Neural progenitor cell (in vitro differentiated cells): ENCODE measurements around the gene PAXIP1. TPM values are rescaled to one million over a fixed set of nuclear protein-coding genes. Genes with fewer than 3 reads are reported as not detected.

Experiments
- DNase-seq: peaks from one replicate; pipeline ENCODE4 v3.0.0-alpha.2; 2016; ENCODE audit warnings: low spot score
- H2AFZ ChIP-seq: fragments of 200-600 bp; sonication (generic); replicated peaks from 2 replicates; pipeline ENCODE4 v1.6.1; 2016; ENCODE audit warnings: antibody characterized with exemption
- H3F3A ChIP-seq: fragments of 200-600 bp; sonication (generic); 2 replicates; pipeline ENCODE4 v1.6.1; 2016; ENCODE audit warnings: antibody characterized with exemption, low read depth
- H3K27ac ChIP-seq: fragments of 200-600 bp; sonication (generic); 2 replicates; pipeline ENCODE4 v1.5.1; 2016; ENCODE audit warnings: mild to moderate bottlenecking
- H3K27me3 ChIP-seq: fragments of 200-600 bp; sonication (generic); 2 replicates; pipeline ENCODE4 v1.6.1; 2016; ENCODE audit warnings: mild to moderate bottlenecking, moderate library complexity
- H3K36me3 ChIP-seq: fragments of 200-600 bp; sonication (generic); 2 replicates; pipeline ENCODE4 v1.5.1; 2016
- H3K4me1 ChIP-seq: fragments of 200-600 bp; sonication (generic); 2 replicates; pipeline ENCODE4 v1.6.1; 2016; ENCODE audit warnings: mixed run types
- H3K4me2 ChIP-seq: fragments of 200-600 bp; sonication (generic); 2 replicates; pipeline ENCODE4 v1.6.1; 2016
- H3K4me3 ChIP-seq: fragments of 200-600 bp; sonication (generic); 2 replicates; pipeline ENCODE4 v1.5.1; 2016
- H3K79me2 ChIP-seq: fragments of 200-600 bp; sonication (generic); 2 replicates; pipeline ENCODE4 v1.6.1; 2016; ENCODE audit warnings: low read depth
- H3K9ac ChIP-seq: fragments of 200-600 bp; sonication (generic); 2 replicates; pipeline ENCODE4 v1.6.1; 2016
- H3K9me3 ChIP-seq: fragments of 200-600 bp; sonication (generic); 2 replicates; pipeline ENCODE4 v1.5.1; 2016; ENCODE audit warnings: low read depth
- H4K20me1 ChIP-seq: fragments of 200-600 bp; sonication (generic); 2 replicates; pipeline ENCODE4 v1.6.1; 2016; ENCODE audit warnings: low read depth
- H3K27ac Mint-ChIP-seq: 3 replicates; pipeline ENCODE4 v1.8.0; 2021; ENCODE audit warnings: mixed read lengths
- H3K27me3 Mint-ChIP-seq: 2 replicates; pipeline ENCODE4 v1.8.0; 2022; ENCODE audit warnings: low read depth, mild to moderate bottlenecking, inconsistent platforms, moderate library complexity, mixed read lengths; ENCODE audit not compliant: insufficient read depth
- H3K36me3 Mint-ChIP-seq: 3 replicates; pipeline ENCODE4 v1.8.0; 2021; ENCODE audit warnings: mixed read lengths
- H3K4me1 Mint-ChIP-seq: 3 replicates; pipeline ENCODE4 v1.8.0; 2021; ENCODE audit warnings: mixed read lengths
- H3K4me3 Mint-ChIP-seq: 3 replicates; pipeline ENCODE4 v1.8.0; 2021; ENCODE audit warnings: mild to moderate bottlenecking, moderate library complexity, mixed read lengths
- H3K9me3 Mint-ChIP-seq: 3 replicates; pipeline ENCODE4 v1.8.0; 2020; ENCODE audit warnings: mixed read lengths
- EZH2 ChIP-seq: fragments of 200-600 bp; sonication (generic); IDR thresholded peaks from 2 replicates; pipeline ENCODE4 v1.6.1; 2017; ENCODE audit warnings: antibody characterized with exemption, mild to moderate bottlenecking, moderate library complexity
- EZH2phosphoT487 ChIP-seq: fragments of 200-600 bp; sonication (generic); IDR thresholded peaks from 2 replicates; pipeline ENCODE4 v1.6.1; 2017; ENCODE audit warnings: antibody characterized with exemption
- total RNA-seq: library from RNA; depleted of rRNA; stranded (reverse); fragments of >200 nt; gene quantifications from 2 replicates; pipeline ENCODE4 v1.2.3, GENCODE V29; 2015; ENCODE audit warnings: low replicate concordance
- TF ChIP-seq, protein P1 (sequence below): fragments of 200-600 bp; sonication (generic); IDR thresholded peaks from 2 replicates; pipeline ENCODE4 v1.5.1; 2017; ENCODE audit warnings: antibody characterized with exemption, mild to moderate bottlenecking

The PAXIP1 gene
- total RNA-seq, 1 donor from 2014 or later, result 26.1 TPM

DNA sequence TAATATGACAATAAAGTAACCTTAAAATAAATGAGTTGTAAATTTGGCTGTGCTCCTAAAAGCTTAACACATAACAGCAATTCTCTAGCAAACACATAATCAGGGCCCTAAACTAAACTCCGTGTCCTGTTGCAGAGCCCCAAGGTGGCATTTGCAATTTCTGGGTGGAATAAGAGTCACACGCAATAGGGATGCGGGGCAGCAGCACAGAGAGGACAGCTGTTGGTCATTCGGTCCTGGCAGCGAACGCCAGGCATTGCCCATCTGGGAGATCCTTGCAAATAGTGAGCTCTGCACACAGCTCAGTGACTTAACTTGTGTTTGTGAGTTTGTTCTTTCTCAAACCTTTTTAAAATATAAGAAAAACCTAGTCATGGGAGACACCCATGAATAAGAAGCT lies 25.7 kb downstream of the PAXIP1 start:
- TF ChIP-seq, protein P1, sequence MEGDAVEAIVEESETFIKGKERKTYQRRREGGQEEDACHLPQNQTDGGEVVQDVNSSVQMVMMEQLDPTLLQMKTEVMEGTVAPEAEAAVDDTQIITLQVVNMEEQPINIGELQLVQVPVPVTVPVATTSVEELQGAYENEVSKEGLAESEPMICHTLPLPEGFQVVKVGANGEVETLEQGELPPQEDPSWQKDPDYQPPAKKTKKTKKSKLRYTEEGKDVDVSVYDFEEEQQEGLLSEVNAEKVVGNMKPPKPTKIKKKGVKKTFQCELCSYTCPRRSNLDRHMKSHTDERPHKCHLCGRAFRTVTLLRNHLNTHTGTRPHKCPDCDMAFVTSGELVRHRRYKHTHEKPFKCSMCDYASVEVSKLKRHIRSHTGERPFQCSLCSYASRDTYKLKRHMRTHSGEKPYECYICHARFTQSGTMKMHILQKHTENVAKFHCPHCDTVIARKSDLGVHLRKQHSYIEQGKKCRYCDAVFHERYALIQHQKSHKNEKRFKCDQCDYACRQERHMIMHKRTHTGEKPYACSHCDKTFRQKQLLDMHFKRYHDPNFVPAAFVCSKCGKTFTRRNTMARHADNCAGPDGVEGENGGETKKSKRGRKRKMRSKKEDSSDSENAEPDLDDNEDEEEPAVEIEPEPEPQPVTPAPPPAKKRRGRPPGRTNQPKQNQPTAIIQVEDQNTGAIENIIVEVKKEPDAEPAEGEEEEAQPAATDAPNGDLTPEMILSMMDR, result no peak
- TF ChIP-seq EZH2phosphoT487 (no peak), EZH2 (no peak)
- Histone ChIP-seq H4K20me1 (peaks cover 5% of the 10 kb centered on the region), H3K36me3 (peaks cover 2% of the 10 kb centered on the region), H3K4me1 (no peaks in the 10 kb centered on the region), H3K4me3 (no peak overlapping the region), H3K79me2 (peaks cover 12% of the 10 kb centered on the region), H3K4me2 (no peak overlapping the region), H3K27ac (no peak overlapping the region), H3K9me3 (no peaks in the 10 kb centered on the region), H3K9ac (no peak overlapping the region), H2AFZ (no peak overlapping the region), H3F3A (no peaks in the 10 kb centered on the region), H3K27me3 (no peaks in the 10 kb centered on the region)
- Mint-ChIP-seq H3K9me3 (no peaks in the 10 kb centered on the region), H3K27ac (no peak overlapping the region), H3K36me3 (peaks cover 25% of the 10 kb centered on the region), H3K4me3 (no peak overlapping the region), H3K4me1 (no peaks in the 10 kb centered on the region), H3K27me3 (no peaks in the 10 kb centered on the region)
- no peak for DNase-seq

DNA sequence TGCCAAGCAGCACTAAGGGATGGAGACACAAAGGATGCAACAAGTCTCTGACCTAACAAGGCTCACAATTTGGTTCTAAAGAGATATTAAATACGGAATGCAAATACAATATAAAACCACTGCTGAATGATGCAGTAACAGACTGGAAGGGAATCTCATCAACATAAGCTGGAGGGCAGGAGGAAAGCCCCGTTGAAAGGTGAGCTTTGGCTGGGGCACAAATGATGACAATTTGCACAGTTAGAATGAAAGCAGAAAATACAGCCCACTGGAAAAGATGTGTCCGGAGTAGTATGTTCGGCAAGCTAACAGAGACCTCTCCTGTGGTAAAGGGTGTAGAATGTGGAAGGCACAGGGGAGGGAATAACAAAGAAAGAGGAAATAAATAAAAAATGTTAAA lies 26.1 kb downstream of the PAXIP1 start:
- Histone ChIP-seq H3F3A (no peaks in the 10 kb centered on the region), H3K9ac (no peak overlapping the region), H3K27me3 (no peaks in the 10 kb centered on the region), H3K36me3 (peaks cover 2% of the 10 kb centered on the region), H4K20me1 (peaks cover 5% of the 10 kb centered on the region), H3K9me3 (no peaks in the 10 kb centered on the region), H2AFZ (no peak overlapping the region), H3K79me2 (peaks cover 14% of the 10 kb centered on the region), H3K4me3 (no peak overlapping the region), H3K27ac (no peak overlapping the region), H3K4me2 (no peak overlapping the region), H3K4me1 (no peaks in the 10 kb centered on the region)
- no peak for DNase-seq
- Mint-ChIP-seq H3K4me1 (no peaks in the 10 kb centered on the region), H3K27ac (no peak overlapping the region), H3K36me3 (peaks cover 25% of the 10 kb centered on the region), H3K9me3 (no peaks in the 10 kb centered on the region), H3K4me3 (no peak overlapping the region), H3K27me3 (no peaks in the 10 kb centered on the region)
- TF ChIP-seq, protein P1, result no peak
- TF ChIP-seq EZH2phosphoT487, result no peak
- TF ChIP-seq EZH2, result no peak

GRCh38 chr7:154975984-154976383 lies 26.9 kb downstream of the PAXIP1 start:
- TF ChIP-seq EZH2phosphoT487 (no peak), EZH2 (no peak)
- TF ChIP-seq, protein P1, result no peak
- H3K9me3 Mint-ChIP-seq, result no peaks in the 10 kb centered on the region
- Histone ChIP-seq H3K4me1 (no peaks in the 10 kb centered on the region), H3K9ac (no peak overlapping the region), H3K4me3 (no peak overlapping the region), H3F3A (no peaks in the 10 kb centered on the region), H3K27me3 (no peaks in the 10 kb centered on the region), H4K20me1 (peaks cover 5% of the 10 kb centered on the region), H3K9me3 (no peaks in the 10 kb centered on the region), H2AFZ (no peak overlapping the region), H3K27ac (no peak overlapping the region), H3K4me2 (no peak overlapping the region), H3K79me2 (peaks cover 17% of the 10 kb centered on the region), H3K36me3 (no peaks in the 10 kb centered on the region)
- no peak overlapping the region for H3K27ac Mint-ChIP-seq
- no peak for DNase-seq
- H3K4me1 Mint-ChIP-seq, result no peaks in the 10 kb centered on the region
- H3K4me3 Mint-ChIP-seq, result no peak overlapping the region
- no peaks in the 10 kb centered on the region for H3K27me3 Mint-ChIP-seq
- peaks cover 26% of the 10 kb centered on the region for H3K36me3 Mint-ChIP-seq

DNA sequence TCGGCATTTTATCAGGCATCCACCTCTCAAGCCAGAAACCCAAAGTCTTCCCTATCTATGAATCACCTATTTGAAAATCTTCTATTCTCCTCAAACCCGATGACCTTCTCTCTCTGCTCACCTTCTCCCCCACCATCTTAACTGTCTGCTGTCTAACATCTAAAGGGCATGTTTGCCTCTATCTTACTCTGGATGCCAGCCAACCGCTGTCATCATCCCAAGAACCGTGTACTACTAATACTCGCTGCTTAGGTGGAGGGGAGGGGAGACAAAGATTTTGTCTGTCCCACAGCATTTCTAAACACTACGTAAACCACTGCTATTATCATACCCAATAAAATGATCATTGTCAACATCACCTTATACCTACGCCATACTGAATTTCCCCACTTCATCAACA lies 29.5 kb downstream of the PAXIP1 start:
- Histone ChIP-seq H3K4me3 (no peak overlapping the region), H2AFZ (no peak overlapping the region), H3K4me1 (no peaks in the 10 kb centered on the region), H3F3A (no peaks in the 10 kb centered on the region), H3K9me3 (no peaks in the 10 kb centered on the region), H4K20me1 (peaks cover 5% of the 10 kb centered on the region), H3K27ac (no peak overlapping the region), H3K79me2 (peaks cover 17% of the 10 kb centered on the region), H3K36me3 (no peaks in the 10 kb centered on the region), H3K27me3 (no peaks in the 10 kb centered on the region), H3K9ac (no peak overlapping the region), H3K4me2 (no peak overlapping the region)
- no peak overlapping the region for H3K4me3 Mint-ChIP-seq
- H3K36me3 Mint-ChIP-seq, result peaks cover 29% of the 10 kb centered on the region
- H3K9me3 Mint-ChIP-seq, result no peaks in the 10 kb centered on the region
- TF ChIP-seq EZH2 (no peak), EZH2phosphoT487 (no peak)
- TF ChIP-seq, protein P1, result no peak
- DNase-seq, result no peak
- no peaks in the 10 kb centered on the region for H3K4me1 Mint-ChIP-seq
- no peak overlapping the region for H3K27ac Mint-ChIP-seq
- H3K27me3 Mint-ChIP-seq, result no peaks in the 10 kb centered on the region
